ENCODE measurements around the gene TEX51. TPM values are rescaled to one million over a fixed set of nuclear protein-coding genes. Genes with fewer than 3 reads are reported as not detected.

Gene TEX51
- total RNA-seq, 2 experiments from 2014 or later = not detected

DNA sequence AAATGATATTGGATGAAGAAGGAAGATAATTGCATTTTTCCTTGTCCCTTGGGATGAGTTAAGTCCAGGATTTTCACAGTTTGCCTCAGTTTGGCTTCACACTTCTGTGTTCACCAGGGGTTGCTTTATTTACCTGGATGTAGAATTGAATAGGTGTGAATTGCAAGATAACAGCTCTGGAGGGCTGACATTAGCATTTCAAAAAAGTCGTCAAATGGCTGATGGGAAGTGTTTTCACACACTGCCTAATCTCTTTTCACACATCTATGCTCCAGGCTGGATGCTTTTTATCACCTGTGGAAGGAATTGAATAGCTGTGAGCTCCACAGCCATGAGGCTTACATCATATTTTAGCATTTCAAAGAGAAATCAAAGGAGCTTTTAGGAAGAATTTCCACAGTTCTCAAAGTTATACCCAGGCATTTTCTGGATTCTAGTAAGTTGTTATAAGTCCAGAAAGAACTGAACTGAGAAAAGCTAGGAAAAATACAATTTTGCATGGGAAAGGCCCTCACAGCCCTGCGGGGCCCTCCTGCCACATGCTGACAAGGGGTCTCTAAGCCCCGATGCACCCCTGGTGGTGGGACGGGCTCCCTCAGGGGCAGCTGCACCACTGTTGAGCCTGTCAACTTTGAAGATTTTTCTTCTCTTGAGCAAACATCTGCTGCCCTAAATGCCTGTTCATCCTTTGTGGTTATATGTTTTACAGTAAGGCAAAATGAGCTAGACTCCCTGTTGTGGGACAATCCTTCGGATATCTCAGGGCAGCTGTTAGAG is 43.9 kb downstream of the TEX51 start:
- H3K9me3 ChIP-seq (ENCODE audit: low read length) = 0 out of 2 replicates have a peak, but pooled peaks cover 5% of the 10 kb centered on the region
- ChIA-PET POLR2A (no interaction called here), CTCF (ENCODE audit: unreplicated experiment) (no interaction called here)
- no TSS peak for BruUV-seq (replicated peaks)
- no peaks in the 10 kb centered on the region for H4K20me1 ChIP-seq (ENCODE audit: insufficient read depth, low read length)
- H3K4me2 ChIP-seq (ENCODE audit: low read length) = no peak overlapping the region
- H3K4me3 ChIP-seq (ENCODE audit: low read depth, low read length, poor library complexity, severe bottlenecking) = no peak overlapping the region
- no peak for DNase-seq (ENCODE audit: low spot score)
- H3K36me3 ChIP-seq (ENCODE audit: insufficient read depth, low read length) = no peaks in the 10 kb centered on the region
- no peak overlapping the region for H3K27ac ChIP-seq (ENCODE audit: low read depth, low read length, poor library complexity, severe bottlenecking)
- no peaks in the 10 kb centered on the region for H3K79me2 ChIP-seq (ENCODE audit: insufficient read depth, low read depth, low read length)
- H2AFZ ChIP-seq (ENCODE audit: low read length) = no peak overlapping the region
- H3K9me2 ChIP-seq (ENCODE audit: insufficient read depth, low read length) = no peaks in the 10 kb centered on the region
- TF ChIP-seq EZH2phosphoT487 (IDR thresholded peaks at IDR 0.05; ENCODE audit: borderline replicate concordance, low read depth, low read length) = no peak
- TF ChIP-seq, protein P1, sequence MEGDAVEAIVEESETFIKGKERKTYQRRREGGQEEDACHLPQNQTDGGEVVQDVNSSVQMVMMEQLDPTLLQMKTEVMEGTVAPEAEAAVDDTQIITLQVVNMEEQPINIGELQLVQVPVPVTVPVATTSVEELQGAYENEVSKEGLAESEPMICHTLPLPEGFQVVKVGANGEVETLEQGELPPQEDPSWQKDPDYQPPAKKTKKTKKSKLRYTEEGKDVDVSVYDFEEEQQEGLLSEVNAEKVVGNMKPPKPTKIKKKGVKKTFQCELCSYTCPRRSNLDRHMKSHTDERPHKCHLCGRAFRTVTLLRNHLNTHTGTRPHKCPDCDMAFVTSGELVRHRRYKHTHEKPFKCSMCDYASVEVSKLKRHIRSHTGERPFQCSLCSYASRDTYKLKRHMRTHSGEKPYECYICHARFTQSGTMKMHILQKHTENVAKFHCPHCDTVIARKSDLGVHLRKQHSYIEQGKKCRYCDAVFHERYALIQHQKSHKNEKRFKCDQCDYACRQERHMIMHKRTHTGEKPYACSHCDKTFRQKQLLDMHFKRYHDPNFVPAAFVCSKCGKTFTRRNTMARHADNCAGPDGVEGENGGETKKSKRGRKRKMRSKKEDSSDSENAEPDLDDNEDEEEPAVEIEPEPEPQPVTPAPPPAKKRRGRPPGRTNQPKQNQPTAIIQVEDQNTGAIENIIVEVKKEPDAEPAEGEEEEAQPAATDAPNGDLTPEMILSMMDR (conservative IDR thresholded peaks at IDR 0.05; ENCODE audit: low read length) = no peak
- no peaks in the 10 kb centered on the region for H3K4me1 ChIP-seq (ENCODE audit: insufficient read depth, low read length, poor library complexity, severe bottlenecking)
- intact Hi-C loops (cut with micrococcal nuclease; ENCODE audit: unreplicated experiment) = no loop called here

DNA sequence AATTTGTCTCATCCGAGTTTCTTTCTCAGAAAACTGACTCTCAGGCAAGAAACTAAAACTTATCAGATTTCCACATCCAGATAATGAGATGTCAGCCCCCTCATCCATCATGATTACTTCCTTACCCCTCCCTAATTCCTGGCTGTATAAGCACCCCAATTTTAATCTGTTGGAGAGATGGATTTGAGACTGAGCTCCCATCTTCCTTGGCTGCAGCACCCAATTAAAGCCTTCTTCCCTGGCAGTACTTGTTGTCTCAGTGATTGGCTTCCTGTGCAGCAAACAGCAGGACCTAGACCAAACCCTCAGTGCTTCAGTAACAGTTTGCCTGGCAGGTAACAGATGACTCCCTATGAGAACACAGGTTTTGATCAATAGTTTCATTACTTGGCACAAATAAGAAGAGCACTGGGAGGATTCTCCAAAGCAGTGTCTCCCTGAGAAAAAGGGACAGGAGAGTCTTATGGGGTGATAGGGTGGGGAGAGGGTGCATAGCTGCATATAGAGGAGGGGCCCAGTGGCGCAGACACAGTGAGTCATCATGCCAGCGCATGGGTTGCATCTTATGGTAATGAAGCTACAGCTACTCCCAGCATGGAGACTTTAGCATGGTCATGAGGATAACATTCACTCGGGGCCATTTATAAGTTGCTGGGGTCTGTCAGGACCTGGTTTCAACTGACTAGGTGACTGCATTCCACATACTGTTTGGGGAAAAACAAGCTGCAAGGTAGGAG is 45.1 kb downstream of the TEX51 start:
- H3K4me3 ChIP-seq (ENCODE audit: low read depth, low read length, poor library complexity, severe bottlenecking) = no peak overlapping the region
- ChIA-PET CTCF (ENCODE audit: unreplicated experiment) (no interaction called here), POLR2A (no interaction called here)
- H3K79me2 ChIP-seq (ENCODE audit: insufficient read depth, low read depth, low read length) = no peaks in the 10 kb centered on the region
- H3K9me2 ChIP-seq (ENCODE audit: insufficient read depth, low read length) = no peaks in the 10 kb centered on the region
- H2AFZ ChIP-seq (ENCODE audit: low read length) = no peak overlapping the region
- no peaks in the 10 kb centered on the region for H3K4me1 ChIP-seq (ENCODE audit: insufficient read depth, low read length, poor library complexity, severe bottlenecking)
- no peaks in the 10 kb centered on the region for H3K36me3 ChIP-seq (ENCODE audit: insufficient read depth, low read length)
- H4K20me1 ChIP-seq (ENCODE audit: insufficient read depth, low read length) = no peaks in the 10 kb centered on the region
- H3K4me2 ChIP-seq (ENCODE audit: low read length) = no peak overlapping the region
- H3K9me3 ChIP-seq (ENCODE audit: low read length) = 0 out of 2 replicates have a peak, but pooled peaks cover 5% of the 10 kb centered on the region
- TF ChIP-seq, protein P1 (conservative IDR thresholded peaks at IDR 0.05; ENCODE audit: low read length) = no peak
- TF ChIP-seq EZH2phosphoT487 (IDR thresholded peaks at IDR 0.05; ENCODE audit: borderline replicate concordance, low read depth, low read length) = no peak
- DNase-seq (ENCODE audit: low spot score) = no peak
- intact Hi-C loops (cut with micrococcal nuclease; ENCODE audit: unreplicated experiment) = no loop called here
- no peak overlapping the region for H3K27ac ChIP-seq (ENCODE audit: low read depth, low read length, poor library complexity, severe bottlenecking)
- no TSS peak for BruUV-seq (replicated peaks)

DNA sequence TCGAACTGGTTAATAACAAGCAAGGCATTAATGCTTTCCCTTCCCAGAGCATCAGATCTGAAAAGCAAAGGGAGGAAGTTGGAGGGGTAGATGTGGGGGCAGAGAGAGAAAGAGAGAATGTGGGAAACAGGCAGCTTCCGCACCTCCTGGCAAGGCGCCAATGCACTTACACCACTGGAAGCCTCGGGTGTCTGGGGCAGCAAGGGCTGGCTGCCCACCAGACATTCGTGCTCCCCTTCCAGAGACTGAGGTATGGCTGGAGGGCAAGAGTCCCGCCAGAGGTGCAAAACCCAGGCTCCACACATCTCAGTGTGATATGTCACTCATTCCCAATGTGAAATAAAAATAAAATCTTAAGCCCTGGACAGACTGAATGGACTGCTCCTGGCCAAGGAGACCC is 46.4 kb downstream of the TEX51 start:
- H3K27ac ChIP-seq (ENCODE audit: low read depth, low read length, poor library complexity, severe bottlenecking) = no peak overlapping the region
- no TSS peak for BruUV-seq (replicated peaks)
- H3K4me2 ChIP-seq (ENCODE audit: low read length) = no peak overlapping the region
- H3K9me3 ChIP-seq (ENCODE audit: low read length) = 0 out of 2 replicates have a peak, but pooled peaks cover 5% of the 10 kb centered on the region
- no peak overlapping the region for H3K4me3 ChIP-seq (ENCODE audit: low read depth, low read length, poor library complexity, severe bottlenecking)
- DNase-seq (ENCODE audit: low spot score) = no peak
- CTCF ChIA-PET (ENCODE audit: unreplicated experiment) = no interaction called here
- H4K20me1 ChIP-seq (ENCODE audit: insufficient read depth, low read length) = no peaks in the 10 kb centered on the region
- H3K36me3 ChIP-seq (ENCODE audit: insufficient read depth, low read length) = no peaks in the 10 kb centered on the region
- TF ChIP-seq EZH2phosphoT487 (IDR thresholded peaks at IDR 0.05; ENCODE audit: borderline replicate concordance, low read depth, low read length) = no peak
- TF ChIP-seq, protein P1 (conservative IDR thresholded peaks at IDR 0.05; ENCODE audit: low read length) = no peak
- POLR2A ChIA-PET = no interaction called here
- no peaks in the 10 kb centered on the region for H3K79me2 ChIP-seq (ENCODE audit: insufficient read depth, low read depth, low read length)
- intact Hi-C loops (cut with micrococcal nuclease; ENCODE audit: unreplicated experiment) = no loop called here
- no peaks in the 10 kb centered on the region for H3K9me2 ChIP-seq (ENCODE audit: insufficient read depth, low read length)
- H3K4me1 ChIP-seq (ENCODE audit: insufficient read depth, low read length, poor library complexity, severe bottlenecking) = no peaks in the 10 kb centered on the region
- H2AFZ ChIP-seq (ENCODE audit: low read length) = no peak overlapping the region

Data from OCI-LY7 (cell line).